K562 (cell line): ENCODE data around the gene PCBP2. TPM values are rescaled to one million over a fixed set of nuclear protein-coding genes. Genes with fewer than 3 reads are reported as not detected.

Source experiments
- CSDE1 ChIP-seq, 2 experiments: fragments of 450-650 bp; IDR thresholded peaks; 2 replicates each; pipeline ENCODE4 v1.6.1; 2016; ENCODE audit warnings: mild to moderate bottlenecking in 1 of 2
- FOXK2 ChIP-seq, 2 experiments: fragments of 450-650 bp; IDR thresholded peaks in 1 of 2; conservative IDR thresholded peaks in 1 of 2; 2 replicates each; pipeline ENCODE4 v1.6.1; 2016; ENCODE audit warnings: low read depth in 2 of 2, mild to moderate bottlenecking in 1 of 2
- GATA2 ChIP-seq: sonication (generic); formaldehyde crosslinking; IDR thresholded peaks from 2 replicates; pipeline ENCODE4 v1.4.0; 2020; ENCODE audit warnings: mild to moderate bottlenecking, missing genetic modification reagents
- KLF6 ChIP-seq: fragments of 250-450 bp; sonication (Bioruptor Pico); IDR thresholded peaks from 2 replicates; pipeline ENCODE4 v1.4.0; 2020; ENCODE audit warnings: mild to moderate bottlenecking, moderate library complexity, borderline replicate concordance
- MAFK ChIP-seq: IDR thresholded peaks from 2 replicates; pipeline ENCODE4 v1.6.1; 2011; ENCODE audit warnings: low read length, improper control_type of control experiment
- MGA ChIP-seq: fragments of 450-650 bp; IDR thresholded peaks from 2 replicates; pipeline ENCODE4 v1.6.1; 2016; ENCODE audit warnings: mild to moderate bottlenecking, moderate library complexity
- MLLT1 ChIP-seq, 2 experiments: fragments of 450-650 bp; IDR thresholded peaks; 2 replicates each; pipeline ENCODE4 v1.6.1; 2016
- MLX ChIP-seq, 2 experiments: fragments of 450-650 bp in 1 of 2; sonication (generic) in 1 of 2; formaldehyde crosslinking; conservative IDR thresholded peaks; 2 replicates each; pipeline versions ENCODE4 v1.4.0 to v1.8.1; 2020 to 2022; ENCODE audit warnings: mild to moderate bottlenecking in 1 of 2, missing genetic modification reagents in 1 of 2
- POLR2AphosphoS2 ChIP-seq: IDR thresholded peaks from 2 replicates; pipeline ENCODE4 v1.6.1; 2012; ENCODE audit warnings: low read length, improper control_type of control experiment
- POLR2B ChIP-seq: fragments of 450-650 bp; IDR thresholded peaks from 2 replicates; pipeline ENCODE4 v1.6.1; 2018; ENCODE audit warnings: low read depth; ENCODE audit not compliant: partially characterized antibody
- SMARCC2 ChIP-seq: fragments of 450-650 bp; IDR thresholded peaks from 2 replicates; pipeline ENCODE4 v1.6.1; 2017; ENCODE audit warnings: antibody characterized with exemption, moderate library complexity, mild to moderate bottlenecking, low read depth
- TAF1 ChIP-seq: IDR thresholded peaks from 2 replicates; pipeline ENCODE4 v1.6.1; 2011; ENCODE audit warnings: mild to moderate bottlenecking, low read length, moderate library complexity; ENCODE audit not compliant: insufficient read depth, control insufficient read depth, severe bottlenecking; ENCODE audit errors: extremely low read depth
- ZNF232 ChIP-seq: sonication (generic); formaldehyde crosslinking; IDR thresholded peaks from 2 replicates; pipeline ENCODE4 v1.8.0; 2022; ENCODE audit warnings: mild to moderate bottlenecking, missing genetic modification reagents
- ZNF282 ChIP-seq: sonication (generic); formaldehyde crosslinking; IDR thresholded peaks from 2 replicates; pipeline ENCODE4 v1.8.1; 2023; ENCODE audit warnings: missing genetic modification reagents
- ZNF324 ChIP-seq: fragments of 250-450 bp; sonication (Bioruptor Pico); IDR thresholded peaks from 2 replicates; pipeline ENCODE4 v1.4.0; 2020; ENCODE audit warnings: mild to moderate bottlenecking
- polyA plus RNA-seq, 8 experiments: library from polyadenylated mRNA; depleted of rRNA in 4 of 8; stranded (reverse) in 5 of 8; unstranded in 3 of 8; fragments of >200 nt; fragmentation: Nextera tagmentation in 2 of 8; fragmentation: Illumina TruSeq in 1 of 8; extraction: Ambion mirVana in 2 of 8; extraction: Trizol in 1 of 8; gene quantifications; 2 replicates each; pipeline versions ENCODE4 v1.2.1 to v1.2.3, GENCODE V29; 2011 to 2014; ENCODE audit warnings: inconsistent platforms in 1 of 8, missing spikeins in 1 of 8
- total RNA-seq, 7 experiments: library from RNA; depleted of rRNA in 6 of 7; stranded (reverse); fragments of >200 nt in 6 of 7; fragmentation: Illumina TruSeq in 2 of 7; extraction: Trizol in 2 of 7; gene quantifications; 2 replicates each; pipeline versions ENCODE4 v1.2.1 to v1.2.3, GENCODE V29; 2011 to 2021; ENCODE audit warnings: low replicate concordance in 1 of 7

The PCBP2 gene
- total and polyA plus RNA-seq, 9 of the 15 experiments (the other 6 are each of a cell fraction or from before 2014, with no cell fraction given), result 137 to 831 (median 328) TPM

GRCh38 chr12:53481939-53482586 lies 30.2 kb downstream of the PCBP2 start (continued):
- no peak for TF ChIP-seq MGA
- no peak for TF ChIP-seq MAFK
- TF ChIP-seq POLR2AphosphoS2, result peak; percentile 57; the same call in 1 of the 2 replicates
- no peak for TF ChIP-seq FOXK2 (conservative IDR thresholded peaks at IDR 0.05 in 1 of 2, IDR thresholded peaks at IDR 0.05 in 1 of 2; ENCODE audit: low read depth in 2 of 2)
- TF ChIP-seq ZNF232, result no peak
- TF ChIP-seq ZNF282 (CRISPR knock-in tag), result no peak
- peak; percentile 59 for TF ChIP-seq POLR2B
- TF ChIP-seq KLF6 (CRISPR knock-in tag), result no peak
- no peak for TF ChIP-seq SMARCC2
- no peak for TF ChIP-seq CSDE1 (IDR thresholded peaks at IDR 0.05)
- no peak for TF ChIP-seq ZNF324 (CRISPR knock-in tag)
- TF ChIP-seq MLLT1 (IDR thresholded peaks at IDR 0.05), result no peak
- TF ChIP-seq MLX (CRISPR knock-in tag; conservative IDR thresholded peaks at IDR 0.05), result no peak
- TF ChIP-seq GATA2 (CRISPR knock-in tag), result no peak
- no peak for TF ChIP-seq TAF1
